ENCODE measurements around the gene SVIL. TPM values are rescaled to one million over a fixed set of nuclear protein-coding genes. Genes with fewer than 3 reads are reported as not detected.
A peak's percentile ranks its signal among the peaks of the same experiment; 100 is the strongest.
"Not testable (repeated sequence)": the region's sequence is repeated elsewhere in the genome, so short reads cannot be mapped to it uniquely, and the experiment has no call there.

Gene SVIL
- total RNA-seq, 3 donors from 2014 or later = 25.8 to 69.5 (median 60.6) TPM

- Histone ChIP-seq H3K27ac (peak overlapping the region; percentile 15 to 40), H3K4me3 (no peak overlapping the region)
Observed at GRCh38 chr10:29628912-29629526, 5.8 kb downstream of the SVIL start.

GRCh38 chr10:29628311-29628710 lies 6.5 kb downstream of the SVIL start:
- DNase-seq (ENCODE audit: low spot score in 2 of 2) = peak in 1 of 2 donors; percentile 6
- TF ChIP-seq CTCF (IDR thresholded peaks at IDR 0.05) = no peak
- no peak for TF ChIP-seq POLR2AphosphoS5 (IDR thresholded peaks at IDR 0.05)
- no peak for TF ChIP-seq POLR2A (IDR thresholded peaks at IDR 0.05)
- no peaks in the 10 kb centered on the region for H3K9me3 ChIP-seq
- intact Hi-C loops (cut with DNase I; ENCODE audit: low total_unique reads) = no loop called here
- no peaks in the 10 kb centered on the region for H3K36me3 ChIP-seq
- H3K4me3 ChIP-seq = no peak overlapping the region
- H3K27me3 ChIP-seq = no peaks in the 10 kb centered on the region
- peak overlapping the region; percentile 6 to 40 for H3K27ac ChIP-seq
- H3K4me1 ChIP-seq = no peaks in the 10 kb centered on the region

More at GRCh38 chr10:29628912-29629526, 5.8 kb downstream of the SVIL start:
- Histone ChIP-seq H3K4me1 (no peaks in the 10 kb centered on the region), H3K27me3 (no peaks in the 10 kb centered on the region), H3K9me3 (no peaks in the 10 kb centered on the region), H3K36me3 (no peaks in the 10 kb centered on the region)
- no peak for TF ChIP-seq POLR2AphosphoS5 (IDR thresholded peaks at IDR 0.05)
- no peak for TF ChIP-seq CTCF (IDR thresholded peaks at IDR 0.05)
- TF ChIP-seq POLR2A (IDR thresholded peaks at IDR 0.05) = no peak
- peak in 1 of 2 donors; percentile 12 for DNase-seq (ENCODE audit: low spot score in 2 of 2)
- intact Hi-C loops (cut with DNase I; ENCODE audit: low total_unique reads) = no loop called here

GRCh38 chr10:29627201-29628132 lies 7.3 kb downstream of the SVIL start:
- no peaks in the 10 kb centered on the region for H3K36me3 ChIP-seq
- TF ChIP-seq POLR2AphosphoS5 (IDR thresholded peaks at IDR 0.05) = no peak
- TF ChIP-seq CTCF (IDR thresholded peaks at IDR 0.05) = no peak
- TF ChIP-seq POLR2A (IDR thresholded peaks at IDR 0.05) = no peak
- no peaks in the 10 kb centered on the region for H3K9me3 ChIP-seq
- H3K27ac ChIP-seq = peak overlapping the region in 1 of 2 donors; percentile 6
- no peak overlapping the region for H3K4me3 ChIP-seq
- DNase-seq (ENCODE audit: low spot score in 2 of 2) = peak in 1 of 2 donors; percentile 16
- no peaks in the 10 kb centered on the region for H3K4me1 ChIP-seq
- intact Hi-C loops (cut with DNase I; ENCODE audit: low total_unique reads) = no loop called here
- no peaks in the 10 kb centered on the region for H3K27me3 ChIP-seq

- H3K27me3 ChIP-seq; H3K9me3 ChIP-seq; H3K4me1 ChIP-seq; intact Hi-C loops (cut with DNase I; ENCODE audit: low total_unique reads); H3K4me3 ChIP-seq; H3K36me3 ChIP-seq: not testable (repeated sequence)
- H3K27ac ChIP-seq = peak overlapping the region in 1 of 2 donors; percentile 35
- DNase-seq (ENCODE audit: low spot score in 2 of 2) = peak in 1 of 2 donors; percentile 4
Observed at GRCh38 chr10:29624357-29624756, 10.4 kb downstream of the SVIL start.

- Histone ChIP-seq H3K4me1 (no peaks in the 10 kb centered on the region), H3K4me3 (no peak overlapping the region), H3K36me3 (no peaks in the 10 kb centered on the region), H3K9me3 (no peaks in the 10 kb centered on the region), H3K27me3 (no peaks in the 10 kb centered on the region), H3K27ac (peak overlapping the region in 1 of 2 donors; percentile 45)
- no peak for DNase-seq (ENCODE audit: low spot score in 2 of 2)
- intact Hi-C loops (cut with DNase I; ENCODE audit: low total_unique reads) = no loop called here
- no peak for TF ChIP-seq POLR2A (IDR thresholded peaks at IDR 0.05)
Observed at GRCh38 chr10:29623797-29624196, 11.0 kb downstream of the SVIL start.

GRCh38 chr10:29622382-29622922 lies 12.3 kb downstream of the SVIL start:
- Histone ChIP-seq H3K4me3 (no peak overlapping the region), H3K4me1 (peaks cover 0 to 11% of the 10 kb centered on the region in 2 donors)
- TF ChIP-seq POLR2AphosphoS5 (IDR thresholded peaks at IDR 0.05) = no peak
- no peak for TF ChIP-seq CTCF (IDR thresholded peaks at IDR 0.05)
- TF ChIP-seq POLR2A (IDR thresholded peaks at IDR 0.05) = no peak

More at GRCh38 chr10:29622382-29622922, 12.3 kb downstream of the SVIL start:
- Histone ChIP-seq H3K27me3 (no peaks in the 10 kb centered on the region), H3K27ac (no peak overlapping the region), H3K9me3 (no peaks in the 10 kb centered on the region), H3K36me3 (no peaks in the 10 kb centered on the region)
- DNase-seq (ENCODE audit: low spot score in 2 of 2) = peak in 1 of 2 donors; percentile 12
- intact Hi-C loops (cut with DNase I; ENCODE audit: low total_unique reads) = no loop called here
